ENCODE results near the gene TYMP.

DNA sequence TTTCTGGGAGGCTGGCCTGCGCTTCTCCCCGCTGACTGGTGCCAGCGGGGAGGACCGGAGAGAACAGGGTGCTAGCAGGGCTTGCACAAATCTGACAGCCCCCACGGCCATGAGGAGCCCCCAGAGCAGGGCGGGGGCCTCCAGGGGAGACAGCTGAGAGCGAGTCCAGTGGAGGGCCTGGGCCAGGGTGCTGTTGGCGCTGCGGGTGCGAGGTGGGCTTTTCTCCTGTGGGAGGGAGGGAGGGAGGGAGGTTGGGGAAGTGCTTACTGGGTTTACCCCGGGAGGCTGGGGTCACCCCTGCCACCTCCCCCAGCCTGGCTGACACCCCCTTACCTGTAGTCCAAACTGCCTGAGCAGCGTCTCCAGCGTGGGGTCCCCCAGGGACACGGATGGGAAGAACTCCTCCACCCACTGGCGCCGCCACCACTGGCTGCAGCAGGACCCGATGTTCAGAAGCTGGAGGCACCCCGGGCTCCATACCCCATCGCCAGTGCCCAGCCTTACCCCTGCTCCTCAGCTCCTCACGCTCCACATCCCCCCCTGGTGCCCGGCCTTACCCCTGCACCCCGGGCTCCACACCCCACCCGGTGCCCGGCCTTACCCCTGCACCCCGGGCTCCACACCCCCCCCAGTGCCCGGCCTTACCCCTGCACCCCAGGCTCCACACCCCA is 26.2 kb downstream of the TYMP start:
- TF ChIP-seq, protein P1, sequence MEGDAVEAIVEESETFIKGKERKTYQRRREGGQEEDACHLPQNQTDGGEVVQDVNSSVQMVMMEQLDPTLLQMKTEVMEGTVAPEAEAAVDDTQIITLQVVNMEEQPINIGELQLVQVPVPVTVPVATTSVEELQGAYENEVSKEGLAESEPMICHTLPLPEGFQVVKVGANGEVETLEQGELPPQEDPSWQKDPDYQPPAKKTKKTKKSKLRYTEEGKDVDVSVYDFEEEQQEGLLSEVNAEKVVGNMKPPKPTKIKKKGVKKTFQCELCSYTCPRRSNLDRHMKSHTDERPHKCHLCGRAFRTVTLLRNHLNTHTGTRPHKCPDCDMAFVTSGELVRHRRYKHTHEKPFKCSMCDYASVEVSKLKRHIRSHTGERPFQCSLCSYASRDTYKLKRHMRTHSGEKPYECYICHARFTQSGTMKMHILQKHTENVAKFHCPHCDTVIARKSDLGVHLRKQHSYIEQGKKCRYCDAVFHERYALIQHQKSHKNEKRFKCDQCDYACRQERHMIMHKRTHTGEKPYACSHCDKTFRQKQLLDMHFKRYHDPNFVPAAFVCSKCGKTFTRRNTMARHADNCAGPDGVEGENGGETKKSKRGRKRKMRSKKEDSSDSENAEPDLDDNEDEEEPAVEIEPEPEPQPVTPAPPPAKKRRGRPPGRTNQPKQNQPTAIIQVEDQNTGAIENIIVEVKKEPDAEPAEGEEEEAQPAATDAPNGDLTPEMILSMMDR (IDR thresholded peaks at IDR 0.05; ENCODE audit: low read length): 0 out of 2 replicates have a peak, but pooled peaks have one; percentile 4
- no peak for TF ChIP-seq EZH2 (IDR thresholded peaks at IDR 0.05; ENCODE audit: borderline replicate concordance, low read length)

Data from OCI-LY1 (cell line).